Prostate gland (tissue), 2 donors: ENCODE data around the gene ERCC5. TPM values are rescaled to one million over a fixed set of nuclear protein-coding genes. Genes with fewer than 3 reads are reported as not detected.

Experiments
- DNase-seq: peaks from one replicate; pipeline ENCODE4 v3.0.0-alpha.2; 2019; ENCODE audit warnings: low spot score
- H3K27ac ChIP-seq, 2 donors: fragments of 200-600 bp; sonication (generic); 2 replicates each; pipeline ENCODE4 v1.5.1; 2017 to 2019
- H3K27me3 ChIP-seq: fragments of 200-600 bp; sonication (generic); replicated peaks from 2 replicates; pipeline ENCODE4 v1.5.1; 2019; ENCODE audit not compliant: insufficient read depth
- H3K36me3 ChIP-seq, 2 donors: fragments of 200-600 bp; sonication (generic); 1 replicate in 1 of 2; 2 replicates in 1 of 2; pipeline versions ENCODE4 v1.5.1 to v1.8.1; 2017 to 2019
- H3K4me1 ChIP-seq: fragments of 200-600 bp; sonication (generic); replicated peaks from 2 replicates; pipeline ENCODE4 v1.5.1; 2019
- H3K4me3 ChIP-seq, 2 donors: fragments of 200-600 bp; sonication (generic); 2 replicates each; pipeline ENCODE4 v1.5.1; 2017 to 2019
- H3K9me3 ChIP-seq: fragments of 200-600 bp; sonication (generic); 2 replicates; pipeline ENCODE4 v1.5.1; 2017
- CTCF ChIP-seq, 4 experiments: fragments of 200-600 bp in 2 of 4; fragments of 450-650 bp in 2 of 4; sonication (generic) in 2 of 4; IDR thresholded peaks; 1 replicate in 3 of 4; 2 replicates in 1 of 4; pipeline ENCODE4 v1.5.1; 2016 to 2019; ENCODE audit warnings: antibody characterized with exemption in 4 of 4, mild to moderate bottlenecking in 2 of 4, moderate library complexity in 2 of 4
- POLR2A ChIP-seq: fragments of 450-650 bp; IDR thresholded peaks from one replicate; pipeline ENCODE4 v1.6.1; 2016; ENCODE audit warnings: antibody characterized with exemption, mild to moderate bottlenecking
- POLR2AphosphoS5 ChIP-seq: sonication (generic); formaldehyde crosslinking; IDR thresholded peaks from one replicate; pipeline ENCODE4 v1.6.1; 2017; ENCODE audit warnings: antibody characterized with exemption
- WGBS: methylation state at CpG from one replicate; pipeline ENCODE4 v1.1.5; 2018; 5-methylcytosine and 5-hydroxymethylcytosine counted together
- intact Hi-C: fragments of 100-400 bp; cut with DNase I; formaldehyde crosslinking; loops from one replicate; pipeline ENCODE4 v1.14.2; 2022
- total RNA-seq, 2 donors: library from RNA; depleted of rRNA; stranded (reverse); fragments of >200 nt; gene quantifications; one replicate each; pipeline ENCODE4 v1.1.0, GENCODE V29; 2016

Gene ERCC5
- total RNA-seq, 2 donors from 2014 or later, result 60.9 to 72.7 TPM

GRCh38 chr13:102900193-102900608, 54.4 kb downstream of the ERCC5 start:
- no peaks in the 10 kb centered on the region for H3K27me3 ChIP-seq
- WGBS, result 54% methylated on average over 4 of the region's 4 CpGs
- H3K4me1 ChIP-seq, result no peaks in the 10 kb centered on the region
- no peak for DNase-seq
- intact Hi-C loops, result no loop called here
- no peak for TF ChIP-seq POLR2A
- TF ChIP-seq CTCF (IDR thresholded peaks at IDR 0.05), result no peak
- TF ChIP-seq POLR2AphosphoS5, result no peak
- no peaks in the 10 kb centered on the region for H3K36me3 ChIP-seq
- H3K4me3 ChIP-seq, result no peak overlapping the region
- H3K27ac ChIP-seq, result no peak overlapping the region
- H3K9me3 ChIP-seq, result no peaks in the 10 kb centered on the region

DNA sequence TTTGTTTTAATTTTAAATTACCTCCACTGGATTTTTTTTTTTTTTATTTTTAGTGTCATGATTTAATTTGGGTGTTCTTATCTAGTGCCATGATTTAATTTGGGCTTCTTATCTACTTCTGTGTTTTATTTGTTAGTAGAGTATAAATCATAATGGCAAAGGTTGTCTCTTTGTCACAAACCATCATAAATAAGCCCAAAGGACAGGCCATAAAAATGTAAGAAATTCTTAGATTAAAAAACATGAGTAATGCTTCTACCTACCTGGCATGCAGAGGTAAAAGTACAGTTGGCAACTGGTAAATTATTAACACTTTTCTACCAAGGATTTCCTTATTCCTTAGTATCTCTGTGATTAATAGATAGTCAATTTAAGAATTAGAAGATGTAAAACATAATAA, 55.2 kb downstream of the ERCC5 start:
- intact Hi-C loops, result no loop called here
- Histone ChIP-seq H3K27me3 (no peaks in the 10 kb centered on the region), H3K36me3 (no peaks in the 10 kb centered on the region), H3K4me1 (no peaks in the 10 kb centered on the region), H3K4me3 (no peak overlapping the region), H3K27ac (no peak overlapping the region), H3K9me3 (no peaks in the 10 kb centered on the region)
- no peak for DNase-seq
- TF ChIP-seq POLR2AphosphoS5 (no peak), POLR2A (no peak), CTCF (IDR thresholded peaks at IDR 0.05) (no peak)

- intact Hi-C loops, result no loop called here
- Histone ChIP-seq H3K36me3 (no peaks in the 10 kb centered on the region), H3K27ac (no peak overlapping the region), H3K4me3 (no peak overlapping the region), H3K4me1 (no peaks in the 10 kb centered on the region), H3K27me3 (no peaks in the 10 kb centered on the region), H3K9me3 (no peaks in the 10 kb centered on the region)
- 84% methylated on average over 5 of the region's 5 CpGs for WGBS
- TF ChIP-seq CTCF (IDR thresholded peaks at IDR 0.05), result no peak
- TF ChIP-seq POLR2A, result no peak
- no peak for TF ChIP-seq POLR2AphosphoS5
- no peak for DNase-seq
Observed at GRCh38 chr13:102901615-102902305, 55.9 kb downstream of the ERCC5 start.

GRCh38 chr13:102902789-102903347, 57.0 kb downstream of the ERCC5 start:
- no peak for TF ChIP-seq CTCF (IDR thresholded peaks at IDR 0.05)
- TF ChIP-seq POLR2AphosphoS5, result no peak
- TF ChIP-seq POLR2A, result no peak
- 80% methylated on average over 12 of the region's 12 CpGs for whole genome bisulfite sequencing
- H3K27ac ChIP-seq, result no peak overlapping the region
- H3K27me3 ChIP-seq, result no peaks in the 10 kb centered on the region
- H3K4me3 ChIP-seq, result no peak overlapping the region
- H3K36me3 ChIP-seq, result no peaks in the 10 kb centered on the region
- no peak for DNase-seq
- H3K4me1 ChIP-seq, result no peaks in the 10 kb centered on the region
- intact Hi-C loops, result no loop called here
- no peaks in the 10 kb centered on the region for H3K9me3 ChIP-seq
